Heart left ventricle (tissue), 16 donors: Measurements from ENCODE around the gene THADA. TPM values are rescaled to one million over a fixed set of nuclear protein-coding genes. Genes with fewer than 3 reads are reported as not detected.

ENCODE experiments used
- ATAC-seq, 4 donors: fragments of 200-7000 bp; cut with Tn5 transposase; one replicate each; pipeline ENCODE4 v1.9.1; 2020 to 2022; ENCODE audit warnings: moderate library complexity in 4 of 4, mild to moderate bottlenecking in 3 of 4, moderate number of reproducible peaks in 1 of 4
- DNase-seq, 5 donors: peaks; one replicate each; pipeline ENCODE4 v3.0.0-alpha.2; 2020
- H3K27ac ChIP-seq, 12 donors: fragments of 200-600 bp; sonication (generic) in 4 of 12; one replicate each; pipeline versions ENCODE4 v1.5.0 to v1.8.0; 2016 to 2022; ENCODE audit warnings: mild to moderate bottlenecking in 2 of 12
- H3K27me3 ChIP-seq, 9 donors: fragments of 200-600 bp; sonication (generic) in 2 of 9; one replicate each; pipeline versions ENCODE4 v1.5.1 to v1.8.0; 2016 to 2022; ENCODE audit warnings: mild to moderate bottlenecking in 3 of 9
- H3K36me3 ChIP-seq, 9 donors: fragments of 200-600 bp; sonication (generic) in 2 of 9; one replicate each; pipeline versions ENCODE4 v1.5.0 to v1.8.0; 2018 to 2022; ENCODE audit warnings: mild to moderate bottlenecking in 2 of 9
- H3K4me1 ChIP-seq, 12 donors: fragments of 200-600 bp; sonication (generic) in 4 of 12; one replicate each; pipeline versions ENCODE4 v1.5.0 to v1.8.0; 2016 to 2022; ENCODE audit warnings: mild to moderate bottlenecking in 3 of 12
- H3K4me3 ChIP-seq, 12 donors: fragments of 200-600 bp; sonication (generic) in 4 of 12; one replicate each; pipeline versions ENCODE4 v1.5.0 to v1.8.0; 2017 to 2022; ENCODE audit warnings: mild to moderate bottlenecking in 9 of 12, moderate library complexity in 4 of 12
- H3K9me3 ChIP-seq, 12 donors: fragments of 200-600 bp; sonication (generic) in 4 of 12; one replicate each; pipeline versions ENCODE4 v1.5.0 to v1.8.0; 2016 to 2022; ENCODE audit warnings: mild to moderate bottlenecking in 1 of 12
- CTCF ChIP-seq, 12 donors: fragments of 200-600 bp; sonication (generic) in 4 of 12; IDR thresholded peaks; one replicate each; pipeline versions ENCODE4 v1.5.0 to v1.8.0; 2018 to 2022; ENCODE audit warnings: antibody characterized with exemption in 12 of 12, mild to moderate bottlenecking in 5 of 12
- POLR2A ChIP-seq, 2 donors: fragments of 450-650 bp; IDR thresholded peaks; one replicate each; pipeline ENCODE4 v1.6.1; 2017; ENCODE audit warnings: antibody characterized with exemption in 2 of 2, mild to moderate bottlenecking in 2 of 2, moderate library complexity in 2 of 2
- WGBS, 4 donors: extraction: QIAGEN DNeasy Blood & Tissue Kit in 2 of 4; methylation state at CpG; one replicate each; pipeline versions ENCODE4 v1.1.5 to v1.1.7; 2013 to 2018; 5-methylcytosine and 5-hydroxymethylcytosine counted together
- intact Hi-C, 10 donors: fragments of 100-400 bp; cut with DNase I; formaldehyde crosslinking; loops; one replicate each; pipeline versions ENCODE4 v1.11.1 to v1.14.2; 2022
- polyA plus RNA-seq, 2 donors: library from polyadenylated mRNA; stranded (reverse); fragments of 200-250 nt; gene quantifications; one replicate each; pipeline ENCODE4 v1.2.3, GENCODE V29; 2013
- total RNA-seq, 9 donors: library from RNA; depleted of rRNA in 2 of 9; stranded (reverse); fragments of >200 nt in 2 of 9; fragmentation: NEBNext Ultra II Directional in 3 of 9; extraction: Animal tissue kit (Norgen Biotek cat#: 25700) in 3 of 9; gene quantifications; one replicate each; pipeline versions ENCODE4 v1.1.0 to v1.2.4, GENCODE V29; 2016 to 2023
- donor health status: ischemic (EF 13 %, LVEDD 7.1; RV severe dilation, severe dysfunction).
- donor health status: healthy with polysubstance abuse.
- donor health status: DM: no; HTN: yes; CAD: no.
- donor health status: DM: no; HTN: no; CAD: no.
- donor health status: ischemic (EF 25% LVEDD 6.9; RV normal size, moderate dysfunction).
- donor health status: ischemic (EF 25% LVEDD 5.7; RV mildly dilated, moderate dysfunction).
- donor health status: healthy.
- donor health status: DM: yes; HTN: yes; CAD: no.
- donor health status: ischemic (EF 35%, LVEDD 5.7; RV mildly dilated, moderate dysfunction).
- donor health status: nonischemic (EF 11% LVEDD 7.7; RV severe dilation, severe dysfunction).
- donor health status: DM: yes; HTN: yes; CAD: no.
- donor health status: PGD.
- donor health status: ischemic (EF 29% LVEDD 5.4; RV normal size, mild dysfunction).
- donor health status: nonischemic (EF 23%, LVEDD 6.1; RV moderate dilation, normal function).

THADA gene
- total and polyA plus RNA-seq, 11 donors: 6.8 to 21.4 (median 13.0) TPM

GRCh38 chr2:43430489-43430888, 165.3 kb downstream of the THADA start:
- no peaks in the 10 kb centered on the region for H3K9me3 ChIP-seq
- DNase-seq: no peak
- intact Hi-C loops: no loop called here
- TF ChIP-seq POLR2A (IDR thresholded peaks at IDR 0.05) (no peak), CTCF (IDR thresholded peaks at IDR 0.05) (no peak)
- peaks cover 0 to 27% (median 8%) of the 10 kb centered on the region in 12 donors for H3K4me1 ChIP-seq
- peaks cover 0 to 18% (median 3%) of the 10 kb centered on the region in 9 donors for H3K36me3 ChIP-seq
- H3K4me3 ChIP-seq: no peak overlapping the region
- ATAC-seq: peak; percentile 32 to 77 (median 72)
- 41 to 62% (median 54%) methylated on average over 2 of the region's 2 CpGs for WGBS, 4 donors
- H3K27me3 ChIP-seq: no peaks in the 10 kb centered on the region
- H3K27ac ChIP-seq: no peak overlapping the region

GRCh38 chr2:43429369-43429768, 166.5 kb downstream of the THADA start:
- no peaks in the 10 kb centered on the region for H3K9me3 ChIP-seq
- H3K4me1 ChIP-seq: peaks cover 0 to 31% (median 8%) of the 10 kb centered on the region in 12 donors
- no peaks in the 10 kb centered on the region for H3K27me3 ChIP-seq
- WGBS, 4 donors: 98 to 99% (median 99%) methylated on average over 3 of the region's 3 CpGs
- no peak overlapping the region for H3K4me3 ChIP-seq
- H3K27ac ChIP-seq: no peak overlapping the region
- TF ChIP-seq CTCF (IDR thresholded peaks at IDR 0.05) (no peak), POLR2A (IDR thresholded peaks at IDR 0.05) (no peak)
- peaks cover 0 to 18% (median 3%) of the 10 kb centered on the region in 9 donors for H3K36me3 ChIP-seq
- intact Hi-C loops: no loop called here
- DNase-seq: no peak
- ATAC-seq: no peak

GRCh38 chr2:43427032-43427424, 168.8 kb downstream of the THADA start:
- DNase-seq (no peak), ATAC-seq (no peak)
- WGBS, 4 donors: 82 to 95% (median 89%) methylated on average over 6 to 8 of the region's 8 CpGs
- intact Hi-C loops: no loop called here
- H3K36me3 ChIP-seq: peaks cover 0 to 18% (median 3%) of the 10 kb centered on the region in 9 donors
- H3K9me3 ChIP-seq: no peaks in the 10 kb centered on the region
- H3K4me1 ChIP-seq: peaks cover 0 to 34% (median 8%) of the 10 kb centered on the region in 12 donors
- TF ChIP-seq CTCF (IDR thresholded peaks at IDR 0.05) (no peak), POLR2A (IDR thresholded peaks at IDR 0.05) (no peak)
- H3K27me3 ChIP-seq: no peaks in the 10 kb centered on the region
- no peak overlapping the region for H3K4me3 ChIP-seq
- H3K27ac ChIP-seq: peak overlapping the region in 6 of 12 donors; percentile 14 to 80 (median 28)

- DNase-seq (peak; percentile 30 to 68 (median 37)), ATAC-seq (peak in 3 of 4 donors; percentile 68 to 79 (median 68))
- intact Hi-C loops: no loop called here
- peaks cover 0 to 34% (median 8%) of the 10 kb centered on the region in 12 donors for H3K4me1 ChIP-seq
- H3K27me3 ChIP-seq: no peaks in the 10 kb centered on the region
- no peaks in the 10 kb centered on the region for H3K9me3 ChIP-seq
- peak overlapping the region in 7 of 12 donors; percentile 14 to 80 (median 30) for H3K27ac ChIP-seq
- H3K36me3 ChIP-seq: peaks cover 0 to 18% (median 3%) of the 10 kb centered on the region in 9 donors
- no peak for TF ChIP-seq POLR2A (IDR thresholded peaks at IDR 0.05)
- no peak for TF ChIP-seq CTCF (IDR thresholded peaks at IDR 0.05)
- 77 to 88% (median 79%) methylated on average over 3 of the region's 3 CpGs for WGBS, 4 donors
- no peak overlapping the region for H3K4me3 ChIP-seq
Measured at GRCh38 chr2:43426305-43427031, 169.4 kb downstream of the THADA start.
